Measurements from ENCODE around the gene IL33. TPM values are rescaled to one million over a fixed set of nuclear protein-coding genes. Genes with fewer than 3 reads are reported as not detected.

IL33 gene
- total RNA-seq, 4 donors from 2014 or later: 6.9 to 152 (median 60.0) TPM

DNA sequence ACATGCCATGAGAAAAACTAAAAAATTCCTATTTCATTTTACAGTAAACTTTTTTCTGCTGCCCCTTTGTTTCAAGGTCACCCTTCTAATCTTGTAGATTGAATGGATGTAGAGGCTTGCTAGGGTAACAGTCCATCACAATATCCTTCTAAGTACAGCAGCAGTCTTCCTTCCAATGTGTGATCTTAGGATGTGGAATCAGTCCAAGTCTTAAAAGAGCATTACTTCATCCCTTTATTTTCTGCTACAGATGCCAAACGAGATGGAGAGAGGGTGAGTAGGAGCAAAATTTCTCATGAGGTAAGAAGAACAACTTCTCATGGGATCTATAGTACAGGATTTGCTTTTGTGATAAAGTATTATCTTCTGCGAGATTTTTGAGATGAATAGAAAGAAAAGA, 704 bp upstream of the IL33 start:
- intact Hi-C loops (cut with DNase I; ENCODE audit: low total_unique reads): no loop called here
- Histone ChIP-seq H3K27me3 (no peaks in the 10 kb centered on the region), H3K4me3 (no peak overlapping the region), H3K9me3 (peaks cover 0 to 3% of the 10 kb centered on the region in 2 donors), H3K27ac (peak overlapping the region; percentile 70 to 79), H3K4me1 (peaks cover 0 to 4% of the 10 kb centered on the region in 2 donors), H3K36me3 (no peaks in the 10 kb centered on the region)
- DNase-seq: no peak
- TF ChIP-seq, protein P1, sequence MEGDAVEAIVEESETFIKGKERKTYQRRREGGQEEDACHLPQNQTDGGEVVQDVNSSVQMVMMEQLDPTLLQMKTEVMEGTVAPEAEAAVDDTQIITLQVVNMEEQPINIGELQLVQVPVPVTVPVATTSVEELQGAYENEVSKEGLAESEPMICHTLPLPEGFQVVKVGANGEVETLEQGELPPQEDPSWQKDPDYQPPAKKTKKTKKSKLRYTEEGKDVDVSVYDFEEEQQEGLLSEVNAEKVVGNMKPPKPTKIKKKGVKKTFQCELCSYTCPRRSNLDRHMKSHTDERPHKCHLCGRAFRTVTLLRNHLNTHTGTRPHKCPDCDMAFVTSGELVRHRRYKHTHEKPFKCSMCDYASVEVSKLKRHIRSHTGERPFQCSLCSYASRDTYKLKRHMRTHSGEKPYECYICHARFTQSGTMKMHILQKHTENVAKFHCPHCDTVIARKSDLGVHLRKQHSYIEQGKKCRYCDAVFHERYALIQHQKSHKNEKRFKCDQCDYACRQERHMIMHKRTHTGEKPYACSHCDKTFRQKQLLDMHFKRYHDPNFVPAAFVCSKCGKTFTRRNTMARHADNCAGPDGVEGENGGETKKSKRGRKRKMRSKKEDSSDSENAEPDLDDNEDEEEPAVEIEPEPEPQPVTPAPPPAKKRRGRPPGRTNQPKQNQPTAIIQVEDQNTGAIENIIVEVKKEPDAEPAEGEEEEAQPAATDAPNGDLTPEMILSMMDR (IDR thresholded peaks at IDR 0.05): no peak

DNA sequence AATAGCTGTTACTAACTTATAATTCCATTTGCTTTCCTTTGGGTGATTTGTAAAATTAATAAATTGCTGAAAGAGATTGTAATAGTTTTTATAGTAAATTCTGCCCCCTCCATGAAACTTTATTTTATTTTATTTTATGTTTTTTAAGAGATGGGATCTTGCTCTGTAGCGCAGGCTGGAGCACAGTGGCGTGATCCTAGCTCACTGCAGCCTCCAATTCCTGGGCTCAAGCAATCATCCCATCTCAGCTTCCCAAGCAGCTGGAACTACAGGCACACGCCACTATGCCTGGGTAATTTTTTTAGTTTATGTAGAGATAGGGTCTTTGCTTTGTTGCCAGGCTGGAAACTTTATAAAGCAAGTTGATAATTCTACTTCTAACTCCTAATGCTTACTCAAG, 395 bp downstream of the IL33 start:
- Histone ChIP-seq H3K9me3 (no peaks in the 10 kb centered on the region), H3K27me3 (no peaks in the 10 kb centered on the region), H3K4me1 (peaks cover 0 to 4% of the 10 kb centered on the region in 2 donors), H3K27ac (peak overlapping the region; percentile 70 to 79), H3K4me3 (peak overlapping the region; percentile 29 to 36), H3K36me3 (no peaks in the 10 kb centered on the region)
- no peak for DNase-seq
- TF ChIP-seq, protein P1 (IDR thresholded peaks at IDR 0.05): no peak
- no peak for TF ChIP-seq POLR2A (IDR thresholded peaks at IDR 0.05)
- intact Hi-C loops (cut with DNase I; ENCODE audit: low total_unique reads): no loop called here

DNA sequence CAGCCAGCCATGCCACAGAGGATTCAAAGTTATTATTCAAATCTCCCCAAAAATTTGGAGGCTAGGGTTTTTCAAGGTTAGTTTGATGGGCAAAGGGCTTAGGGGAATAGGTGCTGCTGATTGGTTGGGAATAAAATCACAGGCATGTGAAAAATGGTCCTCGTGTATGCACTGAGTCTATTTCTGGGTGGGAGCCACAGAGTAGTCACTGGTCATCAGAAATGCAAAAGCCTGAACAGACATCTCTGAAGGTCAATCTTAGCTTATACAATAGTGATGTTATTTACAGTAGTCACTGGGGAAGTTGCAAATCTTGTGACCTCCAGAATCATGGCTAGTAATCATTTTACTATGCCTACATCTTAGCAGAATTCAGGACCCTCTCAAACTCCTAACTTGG, 1.3 kb downstream of the IL33 start:
- DNase-seq: no peak
- H3K36me3 ChIP-seq: no peaks in the 10 kb centered on the region
- TF ChIP-seq, protein P1 (IDR thresholded peaks at IDR 0.05): no peak
- no peak for TF ChIP-seq POLR2A (IDR thresholded peaks at IDR 0.05)
- no peaks in the 10 kb centered on the region for H3K9me3 ChIP-seq
- no peaks in the 10 kb centered on the region for H3K27me3 ChIP-seq
- peak overlapping the region; percentile 70 to 79 for H3K27ac ChIP-seq
- H3K4me1 ChIP-seq: peaks cover 0 to 4% of the 10 kb centered on the region in 2 donors
- peak overlapping the region in 1 of 2 donors; percentile 29 for H3K4me3 ChIP-seq
- intact Hi-C loops (cut with DNase I; ENCODE audit: low total_unique reads): no loop called here

DNA sequence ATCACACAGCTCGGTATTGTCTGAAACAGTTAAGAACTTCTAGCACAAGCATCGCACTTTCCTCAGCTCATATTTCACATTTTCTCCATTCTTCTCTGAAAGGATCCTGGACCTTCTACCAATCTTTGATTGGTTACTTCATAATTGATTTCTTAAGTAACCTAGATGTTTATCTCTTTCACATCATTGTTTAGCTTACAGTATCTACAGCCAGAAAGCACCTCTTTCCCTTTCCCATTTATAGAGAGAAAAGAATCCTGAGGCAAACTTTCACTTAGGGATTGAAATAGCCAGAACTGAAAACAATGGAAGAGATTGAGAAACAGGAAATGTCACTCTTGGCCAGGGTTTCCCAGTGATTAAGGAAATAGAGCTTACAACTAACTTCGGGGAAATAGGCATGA, 2.5 kb downstream of the IL33 start:
- Histone ChIP-seq H3K36me3 (no peaks in the 10 kb centered on the region), H3K27me3 (no peaks in the 10 kb centered on the region), H3K9me3 (no peaks in the 10 kb centered on the region), H3K4me1 (peaks cover 0 to 9% of the 10 kb centered on the region in 2 donors), H3K27ac (peak overlapping the region; percentile 70 to 79), H3K4me3 (peak overlapping the region; percentile 23 to 24)
- TF ChIP-seq, protein P1 (IDR thresholded peaks at IDR 0.05): no peak
- no peak for TF ChIP-seq POLR2A (IDR thresholded peaks at IDR 0.05)
- DNase-seq: peak in 1 of 2 donors; percentile 33
- intact Hi-C loops (cut with DNase I; ENCODE audit: low total_unique reads): no loop called here

DNA sequence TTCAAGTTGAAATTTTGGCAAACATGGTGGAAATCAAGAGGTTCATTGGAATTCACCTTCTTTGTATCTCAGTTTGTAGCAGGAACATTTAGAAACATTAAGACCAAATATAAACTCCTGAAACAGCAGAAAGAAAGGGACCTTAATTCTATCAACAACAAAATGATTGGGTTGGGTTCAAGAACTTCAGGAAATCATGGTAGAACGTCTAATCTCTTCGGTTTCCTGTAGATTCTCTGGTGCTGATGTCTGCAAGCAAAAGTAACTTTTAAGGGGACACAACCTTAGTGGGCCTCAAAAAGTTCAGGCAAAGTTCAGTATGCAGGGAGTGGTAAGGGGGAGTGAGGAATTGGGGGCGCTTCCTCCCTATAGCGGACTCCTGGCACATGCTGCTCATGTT, 3.4 kb downstream of the IL33 start:
- TF ChIP-seq, protein P1 (IDR thresholded peaks at IDR 0.05): no peak
- no peak for TF ChIP-seq POLR2A (IDR thresholded peaks at IDR 0.05)
- no peak overlapping the region for H3K4me3 ChIP-seq
- H3K27ac ChIP-seq: peak overlapping the region; percentile 45
- no peak for DNase-seq
- H3K4me1 ChIP-seq: peaks cover 0 to 9% of the 10 kb centered on the region in 2 donors
- no peaks in the 10 kb centered on the region for H3K36me3 ChIP-seq
- H3K9me3 ChIP-seq: no peaks in the 10 kb centered on the region
- intact Hi-C loops (cut with DNase I; ENCODE audit: low total_unique reads): no loop called here
- no peaks in the 10 kb centered on the region for H3K27me3 ChIP-seq

All from uterus (tissue), 4 donors.